ENCODE measurements around the gene INTS2.

DNA sequence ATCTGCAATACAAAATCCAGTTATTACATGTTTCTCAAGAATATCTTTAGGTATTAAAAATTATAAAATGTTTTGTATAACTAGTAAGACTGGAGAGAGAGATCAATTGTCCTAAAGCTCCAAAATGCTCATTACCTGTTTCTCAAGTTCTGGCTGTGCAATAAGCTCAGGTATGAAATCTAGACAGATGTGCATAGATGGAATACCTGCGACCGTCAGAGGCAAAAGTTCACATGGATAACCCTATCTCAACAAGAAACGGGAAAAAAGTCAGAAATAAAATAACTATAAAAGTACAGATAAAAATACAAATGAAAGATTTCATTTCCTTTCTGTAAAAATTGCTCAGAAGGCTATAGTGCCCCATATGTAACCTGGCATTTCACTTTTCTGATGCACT lies 58.6 kb downstream of the INTS2 start:
- TF ChIP-seq, protein P1, sequence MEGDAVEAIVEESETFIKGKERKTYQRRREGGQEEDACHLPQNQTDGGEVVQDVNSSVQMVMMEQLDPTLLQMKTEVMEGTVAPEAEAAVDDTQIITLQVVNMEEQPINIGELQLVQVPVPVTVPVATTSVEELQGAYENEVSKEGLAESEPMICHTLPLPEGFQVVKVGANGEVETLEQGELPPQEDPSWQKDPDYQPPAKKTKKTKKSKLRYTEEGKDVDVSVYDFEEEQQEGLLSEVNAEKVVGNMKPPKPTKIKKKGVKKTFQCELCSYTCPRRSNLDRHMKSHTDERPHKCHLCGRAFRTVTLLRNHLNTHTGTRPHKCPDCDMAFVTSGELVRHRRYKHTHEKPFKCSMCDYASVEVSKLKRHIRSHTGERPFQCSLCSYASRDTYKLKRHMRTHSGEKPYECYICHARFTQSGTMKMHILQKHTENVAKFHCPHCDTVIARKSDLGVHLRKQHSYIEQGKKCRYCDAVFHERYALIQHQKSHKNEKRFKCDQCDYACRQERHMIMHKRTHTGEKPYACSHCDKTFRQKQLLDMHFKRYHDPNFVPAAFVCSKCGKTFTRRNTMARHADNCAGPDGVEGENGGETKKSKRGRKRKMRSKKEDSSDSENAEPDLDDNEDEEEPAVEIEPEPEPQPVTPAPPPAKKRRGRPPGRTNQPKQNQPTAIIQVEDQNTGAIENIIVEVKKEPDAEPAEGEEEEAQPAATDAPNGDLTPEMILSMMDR (IDR thresholded peaks at IDR 0.05): no peak
- no peak for TF ChIP-seq SIN3A (IDR thresholded peaks at IDR 0.05; ENCODE audit: borderline replicate concordance, low read depth, low read length)
- TF ChIP-seq RAD21 (IDR thresholded peaks at IDR 0.05; ENCODE audit: low read length): no peak
